ENCODE measurements around the gene ZNF239. TPM values are rescaled to one million over a fixed set of nuclear protein-coding genes. Genes with fewer than 3 reads are reported as not detected.

The ZNF239 gene
- total and polyA plus RNA-seq, 2 of the 4 experiments (the other 2 are of a cell fraction), result 7.4 to 12.7 TPM

- Histone ChIP-seq H3K4me1 (ENCODE audit: control insufficient read depth, insufficient read depth, low read length) (no peaks in the 10 kb centered on the region), H3K4ac (ENCODE audit: low read depth, low read length) (no peak overlapping the region), H3K4me2 (ENCODE audit: low read depth, low read length) (no peak overlapping the region), H2BK5ac (ENCODE audit: low read depth, low read length, poor library complexity, severe bottlenecking) (no peak overlapping the region), H3K27ac (ENCODE audit: insufficient read depth, low read length) (no peak overlapping the region), H2BK20ac (ENCODE audit: low read depth, low read length) (no peak overlapping the region), H4K20me1 (ENCODE audit: insufficient read depth, low read length) (no peaks in the 10 kb centered on the region), H2BK120ac (ENCODE audit: low read depth, low read length) (no peak overlapping the region), H4K5ac (ENCODE audit: low read depth, low read length) (no peak overlapping the region), H3K14ac (replicated peaks; ENCODE audit: low read depth, low read length) (no peak overlapping the region), H3K27me3 (ENCODE audit: control insufficient read depth, insufficient read depth, low read length) (no peaks in the 10 kb centered on the region), H3K56ac (ENCODE audit: extremely low read depth, insufficient read depth, low read length) (no peak overlapping the region), H3K4me3 (ENCODE audit: insufficient read depth, low read depth, low read length) (no peak overlapping the region), H4K91ac (ENCODE audit: insufficient read depth, low read depth, low read length) (no peak overlapping the region), H3K79me1 (ENCODE audit: low read depth in 1 of 2, low read length in 2 of 2) (no peaks in the 10 kb centered on the region), H4K8ac (ENCODE audit: low read depth in 2 of 2, low read length in 2 of 2) (no peak overlapping the region), H2AK9ac (replicated peaks; ENCODE audit: low read depth, low read length, poor library complexity) (no peak overlapping the region), H3K9ac (ENCODE audit: low read depth, low read length) (no peak overlapping the region), H2AK5ac (ENCODE audit: low read depth, low read length) (no peak overlapping the region), H3K18ac (ENCODE audit: low read depth, low read length) (no peak overlapping the region), H3K9me3 (ENCODE audit: control insufficient read depth, insufficient read depth, low read length) (no peaks in the 10 kb centered on the region), H3K9me1 (ENCODE audit: insufficient read depth, low read length) (no peaks in the 10 kb centered on the region), H2AFZ (replicated peaks; ENCODE audit: low read length, poor library complexity) (no peak overlapping the region), H2BK15ac (ENCODE audit: low read depth, low read length) (no peak overlapping the region), H3K23ac (ENCODE audit: low read depth, low read length) (no peak overlapping the region), H3K36me3 (ENCODE audit: control insufficient read depth, insufficient read depth, low read length) (no peaks in the 10 kb centered on the region)
- no peak for DNase-seq
- intact Hi-C loops (cut with micrococcal nuclease) (no loop called here), in situ Hi-C loops (cut with MboI; ENCODE audit: low sequenced_read_pairs) (no loop called here), dilution Hi-C loops (cut with HindIII; ENCODE audit: low sequenced_read_pairs, unreplicated experiment) (no loop called here)
- TF ChIP-seq CTCF (conservative IDR thresholded peaks at IDR 0.05; ENCODE audit: low read depth, low read length) (no peak), MAZ (IDR thresholded peaks at IDR 0.05; ENCODE audit: borderline replicate concordance, low read depth, low read length) (no peak), RFX5 (IDR thresholded peaks at IDR 0.05; ENCODE audit: low read depth, low read length) (no peak), USF2 (IDR thresholded peaks at IDR 0.05; ENCODE audit: low read depth, low read length) (no peak), BHLHE40 (IDR thresholded peaks at IDR 0.05; ENCODE audit: low read depth, low read length) (no peak), ELK1 (IDR thresholded peaks at IDR 0.05; ENCODE audit: borderline replicate concordance, low read depth, low read length) (no peak), MAFK (IDR thresholded peaks at IDR 0.05; ENCODE audit: low read depth, low read length) (no peak), SMC3 (IDR thresholded peaks at IDR 0.05; ENCODE audit: low read depth, low read length) (no peak), CHD1 (IDR thresholded peaks at IDR 0.05; ENCODE audit: low read depth, low read length) (no peak), MXI1 (IDR thresholded peaks at IDR 0.05; ENCODE audit: borderline replicate concordance, low read depth, low read length) (no peak), POLR2A (IDR thresholded peaks at IDR 0.05; ENCODE audit: low read depth, low read length) (no peak), RCOR1 (IDR thresholded peaks at IDR 0.05; ENCODE audit: insufficient replicate concordance, low read length) (no peak), RAD21 (IDR thresholded peaks at IDR 0.05; ENCODE audit: low read length) (no peak), NFE2L2 (IDR thresholded peaks at IDR 0.05; ENCODE audit: low read depth, low read length) (no peak)
- no peak for ATAC-seq (ENCODE audit: low read depth)
- 93% methylated on average over 2 of the region's 4 CpGs; no CpG with 5 or more reads in 1 of the 2 experiments for WGBS, 2 experiments (ENCODE audit: extremely low coverage in 2 of 2, insufficient read length in 1 of 2)
- no TSS peak for BruUV-seq (replicated peaks)
- ChIA-PET CTCF (no interaction called here), POLR2A (ENCODE audit: unreplicated experiment) (no interaction called here)
These were observed 9.6 kb upstream of the ZNF239 start for GRCh38 chr10:43584051-43584450.

All from IMR-90 (cell line).